Activated T-cell treated with anti-CD3 and anti-CD28 coated beads, Interleukin-2, amount 50 U/mL, for 24 hours (primary cell): ENCODE data around the gene FAM210B.
A peak's percentile ranks its signal among the peaks of the same experiment; 100 is the strongest.
"Not testable (repeated sequence)": the region's sequence is repeated elsewhere in the genome, so short reads cannot be mapped to it uniquely, and the experiment has no call there.

ENCODE experiments used
- DNase-seq: peaks from one replicate; pipeline ENCODE4 v3.0.0-alpha.2; 2020
- H3K27ac Mint-ChIP-seq: 2 replicates; pipeline ENCODE4 v1.8.0; 2020; ENCODE audit warnings: mild to moderate bottlenecking, mixed read lengths
- H3K27me3 Mint-ChIP-seq: 2 replicates; pipeline ENCODE4 v1.8.0; 2020; ENCODE audit warnings: mixed read lengths
- H3K36me3 Mint-ChIP-seq: 2 replicates; pipeline ENCODE4 v1.8.0; 2020; ENCODE audit warnings: low read depth, mixed read lengths
- H3K4me1 Mint-ChIP-seq: 2 replicates; pipeline ENCODE4 v1.8.0; 2020; ENCODE audit warnings: low read depth, mixed read lengths
- H3K4me3 Mint-ChIP-seq: 2 replicates; pipeline ENCODE4 v1.8.0; 2020; ENCODE audit warnings: mild to moderate bottlenecking, moderate library complexity, mixed read lengths
- H3K9me3 Mint-ChIP-seq: 2 replicates; pipeline ENCODE4 v1.8.0; 2020; ENCODE audit warnings: mixed read lengths

The FAM210B gene

GRCh38 chr20:56373942-56374341 is 15.2 kb downstream of the FAM210B start:
- H3K4me3 Mint-ChIP-seq: no peak overlapping the region
- no peak for DNase-seq
- H3K9me3 Mint-ChIP-seq: no peaks in the 10 kb centered on the region
- peaks cover 20% of the 10 kb centered on the region for H3K4me1 Mint-ChIP-seq
- H3K27me3 Mint-ChIP-seq: no peaks in the 10 kb centered on the region
- peaks cover 89% of the 10 kb centered on the region for H3K36me3 Mint-ChIP-seq
- peak overlapping the region; percentile 18 for H3K27ac Mint-ChIP-seq

GRCh38 chr20:56376331-56376730 is 17.6 kb downstream of the FAM210B start:
- Mint-ChIP-seq H3K9me3 (no peaks in the 10 kb centered on the region), H3K27me3 (no peaks in the 10 kb centered on the region), H3K36me3 (peaks cover 87% of the 10 kb centered on the region), H3K4me3 (no peak overlapping the region), H3K4me1 (peaks cover 25% of the 10 kb centered on the region), H3K27ac (no peak overlapping the region)
- DNase-seq: no peak

- Mint-ChIP-seq H3K4me1 (peaks cover 20% of the 10 kb centered on the region), H3K27ac (no peak overlapping the region)
- DNase-seq: no peak
Observed at GRCh38 chr20:56378386-56378785, 19.6 kb downstream of the FAM210B start.

GRCh38 chr20:56380375-56380774 is 21.6 kb downstream of the FAM210B start:
- no peak for DNase-seq

More at GRCh38 chr20:56378386-56378785, 19.6 kb downstream of the FAM210B start:
- Mint-ChIP-seq H3K36me3 (peaks cover 85% of the 10 kb centered on the region), H3K9me3 (no peaks in the 10 kb centered on the region), H3K4me3 (no peak overlapping the region), H3K27me3 (no peaks in the 10 kb centered on the region)

GRCh38 chr20:56381501-56381900 is 22.7 kb downstream of the FAM210B start:
- Mint-ChIP-seq H3K27me3 (no peaks in the 10 kb centered on the region), H3K4me1 (peaks cover 11% of the 10 kb centered on the region), H3K4me3 (no peak overlapping the region), H3K36me3 (peaks cover 90% of the 10 kb centered on the region), H3K9me3 (no peaks in the 10 kb centered on the region), H3K27ac (peak overlapping the region; percentile 12)
- no peak for DNase-seq

More at GRCh38 chr20:56380375-56380774, 21.6 kb downstream of the FAM210B start:
- no peaks in the 10 kb centered on the region for H3K9me3 Mint-ChIP-seq
- H3K36me3 Mint-ChIP-seq: peaks cover 91% of the 10 kb centered on the region
- no peaks in the 10 kb centered on the region for H3K27me3 Mint-ChIP-seq
- H3K27ac Mint-ChIP-seq: no peak overlapping the region
- no peak overlapping the region for H3K4me3 Mint-ChIP-seq
- H3K4me1 Mint-ChIP-seq: peaks cover 11% of the 10 kb centered on the region

- no peak for DNase-seq
- Mint-ChIP-seq H3K27me3 (no peaks in the 10 kb centered on the region), H3K4me3 (no peak overlapping the region), H3K27ac (no peak overlapping the region), H3K36me3 (peaks cover 88% of the 10 kb centered on the region), H3K9me3 (no peaks in the 10 kb centered on the region), H3K4me1 (peaks cover 11% of the 10 kb centered on the region)
Observed at GRCh38 chr20:56382696-56383095, 23.9 kb downstream of the FAM210B start.

GRCh38 chr20:56383334-56383733 is 24.6 kb downstream of the FAM210B start:
- Mint-ChIP-seq H3K4me1 (peaks cover 11% of the 10 kb centered on the region), H3K36me3 (peaks cover 88% of the 10 kb centered on the region), H3K9me3 (no peaks in the 10 kb centered on the region), H3K4me3 (no peak overlapping the region), H3K27me3 (no peaks in the 10 kb centered on the region), H3K27ac (no peak overlapping the region)
- no peak for DNase-seq

GRCh38 chr20:56385130-56385529 is 26.4 kb downstream of the FAM210B start:
- no peak for DNase-seq
- Mint-ChIP-seq H3K36me3 (peaks cover 90% of the 10 kb centered on the region), H3K4me3 (no peak overlapping the region), H3K9me3 (no peaks in the 10 kb centered on the region), H3K27ac (no peak overlapping the region), H3K27me3 (no peaks in the 10 kb centered on the region), H3K4me1 (peaks cover 9% of the 10 kb centered on the region)

GRCh38 chr20:56386219-56386618 is 27.4 kb downstream of the FAM210B start:
- Mint-ChIP-seq H3K4me1 (peaks cover 12% of the 10 kb centered on the region), H3K36me3 (peaks cover 81% of the 10 kb centered on the region), H3K27me3 (no peaks in the 10 kb centered on the region), H3K4me3 (no peak overlapping the region), H3K27ac (no peak overlapping the region), H3K9me3 (no peaks in the 10 kb centered on the region)
- no peak for DNase-seq

GRCh38 chr20:56388882-56389281 is 30.1 kb downstream of the FAM210B start:
- Mint-ChIP-seq H3K27ac (no peak overlapping the region), H3K9me3 (no peaks in the 10 kb centered on the region), H3K4me1 (peaks cover 17% of the 10 kb centered on the region), H3K36me3 (peaks cover 56% of the 10 kb centered on the region), H3K27me3 (no peaks in the 10 kb centered on the region), H3K4me3 (no peak overlapping the region)
- DNase-seq: no peak

- no peak for DNase-seq
- no peak overlapping the region for H3K4me3 Mint-ChIP-seq
- peaks cover 52% of the 10 kb centered on the region for H3K36me3 Mint-ChIP-seq
- H3K4me1 Mint-ChIP-seq: peaks cover 23% of the 10 kb centered on the region
- H3K9me3 Mint-ChIP-seq: no peaks in the 10 kb centered on the region
- no peaks in the 10 kb centered on the region for H3K27me3 Mint-ChIP-seq
- H3K27ac Mint-ChIP-seq: no peak overlapping the region
Observed at GRCh38 chr20:56389807-56390206, 31.0 kb downstream of the FAM210B start.

- H3K27ac Mint-ChIP-seq, H3K4me3 Mint-ChIP-seq, H3K9me3 Mint-ChIP-seq, DNase-seq, H3K27me3 Mint-ChIP-seq: not testable (repeated sequence)
- peaks cover 28% of the 10 kb centered on the region for H3K4me1 Mint-ChIP-seq
- H3K36me3 Mint-ChIP-seq: peaks cover 52% of the 10 kb centered on the region
Observed at GRCh38 chr20:56390396-56390795, 31.6 kb downstream of the FAM210B start.

- DNase-seq: no peak
- H3K9me3 Mint-ChIP-seq: no peaks in the 10 kb centered on the region
- peaks cover 53% of the 10 kb centered on the region for H3K36me3 Mint-ChIP-seq
- H3K27ac Mint-ChIP-seq: no peak overlapping the region
- no peak overlapping the region for H3K4me3 Mint-ChIP-seq
- H3K4me1 Mint-ChIP-seq: peaks cover 32% of the 10 kb centered on the region
- H3K27me3 Mint-ChIP-seq: no peaks in the 10 kb centered on the region
Observed at GRCh38 chr20:56391037-56391436, 32.3 kb downstream of the FAM210B start.

- Mint-ChIP-seq H3K27ac (no peak overlapping the region), H3K36me3 (peaks cover 52% of the 10 kb centered on the region), H3K27me3 (no peaks in the 10 kb centered on the region), H3K4me1 (peaks cover 32% of the 10 kb centered on the region), H3K9me3 (no peaks in the 10 kb centered on the region), H3K4me3 (no peak overlapping the region)
- DNase-seq: no peak
Observed at GRCh38 chr20:56391596-56392131, 32.9 kb downstream of the FAM210B start.

- Mint-ChIP-seq H3K36me3 (peaks cover 56% of the 10 kb centered on the region), H3K9me3 (no peaks in the 10 kb centered on the region), H3K4me3 (no peak within 1 kb of the TSS), H3K27ac (no peak within 1 kb of the TSS), H3K4me1 (peaks cover 34% of the 10 kb centered on the region), H3K27me3 (no peaks in the 10 kb centered on the region)
- DNase-seq: peak; percentile 99
Observed at GRCh38 chr20:56392132-56392880, 33.5 kb downstream of the FAM210B start, which contains the start of the genes AURKA and CSTF1. AURKA (minus strand) TSS chr20:56392215; CDS start chr20:56388197, 4,018 bp downstream. CSTF1 (plus strand) TSS chr20:56392645; CDS start chr20:56395553, 2,908 bp downstream.
